Colonic mucosa (tissue), 4 donors: Measurements from ENCODE around the gene COG1. TPM values are rescaled to one million over a fixed set of nuclear protein-coding genes. Genes with fewer than 3 reads are reported as not detected.

Source experiments
- DNase-seq: peaks from one replicate; pipeline ENCODE4 v3.0.0-alpha.2; 2020
- H3K27ac ChIP-seq: fragments of 200-600 bp; one replicate; pipeline ENCODE4 v1.8.0; 2021
- H3K27me3 ChIP-seq: fragments of 200-600 bp; one replicate; pipeline ENCODE4 v1.8.0; 2021
- H3K36me3 ChIP-seq: fragments of 200-600 bp; one replicate; pipeline ENCODE4 v1.8.0; 2021
- H3K4me1 ChIP-seq: fragments of 200-600 bp; one replicate; pipeline ENCODE4 v1.8.0; 2021; ENCODE audit warnings: mild to moderate bottlenecking
- H3K4me3 ChIP-seq: fragments of 200-600 bp; one replicate; pipeline ENCODE4 v1.8.0; 2021
- H3K9ac ChIP-seq, 2 donors: one replicate each; pipeline ENCODE4 v1.7.0; 2013; ENCODE audit warnings: control low read depth in 2 of 2, low read depth in 2 of 2, low read length in 2 of 2
- H3K9me3 ChIP-seq: fragments of 200-600 bp; one replicate; pipeline ENCODE4 v1.8.0; 2021
- CTCF ChIP-seq: fragments of 200-600 bp; IDR thresholded peaks from one replicate; pipeline ENCODE4 v1.8.0; 2022; ENCODE audit warnings: antibody characterized with exemption, mild to moderate bottlenecking
- intact Hi-C: fragments of 100-400 bp; cut with DNase I; formaldehyde crosslinking; loops from one replicate; pipeline ENCODE4 v1.14.1; 2022
- total RNA-seq, 2 donors: library from RNA; stranded (reverse); fragmentation: NEBNext Ultra II Directional in 1 of 2; extraction: Animal tissue kit (Norgen Biotek cat#: 25700) in 1 of 2; gene quantifications; one replicate each; pipeline ENCODE4 v1.2.1, GENCODE V29; 2021
- donor health status: healthy.
- donor health status: DM: no; HTN: no; CAD: no.
- donor health status: DM: no; HTN: no; CAD: no.

COG1 gene
- total RNA-seq, 2 donors from 2014 or later, result 41.0 to 41.2 TPM

GRCh38 chr17:73175962-73176565 is 16.8 kb upstream of the COG1 start:
- no peak for DNase-seq
- Histone ChIP-seq H3K4me1 (no peaks in the 10 kb centered on the region), H3K9ac (no peak overlapping the region), H3K36me3 (no peaks in the 10 kb centered on the region), H3K27me3 (no peaks in the 10 kb centered on the region), H3K4me3 (no peak overlapping the region), H3K9me3 (no peaks in the 10 kb centered on the region), H3K27ac (no peak overlapping the region)
- intact Hi-C loops, result no loop called here
- TF ChIP-seq CTCF, result no peak

GRCh38 chr17:73179387-73179786 is 13.5 kb upstream of the COG1 start:
- Histone ChIP-seq H3K36me3 (no peaks in the 10 kb centered on the region), H3K4me3 (no peak overlapping the region), H3K9ac (no peak overlapping the region), H3K4me1 (no peaks in the 10 kb centered on the region), H3K27me3 (no peaks in the 10 kb centered on the region), H3K27ac (no peak overlapping the region), H3K9me3 (no peaks in the 10 kb centered on the region)
- no peak for TF ChIP-seq CTCF
- DNase-seq, result no peak
- intact Hi-C loops, result no loop called here

GRCh38 chr17:73179878-73180277 is 13.0 kb upstream of the COG1 start:
- no peak for DNase-seq
- Histone ChIP-seq H3K27ac (no peak overlapping the region), H3K4me1 (no peaks in the 10 kb centered on the region), H3K9me3 (no peaks in the 10 kb centered on the region), H3K27me3 (no peaks in the 10 kb centered on the region), H3K4me3 (no peak overlapping the region), H3K9ac (no peak overlapping the region), H3K36me3 (no peaks in the 10 kb centered on the region)
- intact Hi-C loops, result loop anchor here (10.0 kb wide), 2 partner anchors 195 to 615 kb away; no protein-coding TSS in a partner anchor
- TF ChIP-seq CTCF, result no peak

- no peak for TF ChIP-seq CTCF
- intact Hi-C loops, result loop anchor here (10.0 kb wide), 2 partner anchors 198 to 618 kb away; no protein-coding TSS in a partner anchor
- no peaks in the 10 kb centered on the region for H3K27me3 ChIP-seq
- no peaks in the 10 kb centered on the region for H3K9me3 ChIP-seq
- H3K36me3 ChIP-seq, result no peaks in the 10 kb centered on the region
- H3K27ac ChIP-seq, result no peak overlapping the region
- no peak for DNase-seq
- H3K4me1 ChIP-seq, result no peaks in the 10 kb centered on the region
- H3K4me3 ChIP-seq, result no peak overlapping the region
- H3K9ac ChIP-seq, result no peak overlapping the region
Observed at GRCh38 chr17:73182616-73183310, 10.1 kb upstream of the COG1 start.

- intact Hi-C loops, result loop anchor here (10.0 kb wide), 2 partner anchors 200 to 620 kb away; no protein-coding TSS in a partner anchor
- Histone ChIP-seq H3K4me1 (no peaks in the 10 kb centered on the region), H3K27me3 (no peaks in the 10 kb centered on the region), H3K27ac (no peak overlapping the region), H3K36me3 (no peaks in the 10 kb centered on the region), H3K9me3 (no peaks in the 10 kb centered on the region), H3K4me3 (no peak overlapping the region), H3K9ac (peak overlapping the region in 1 of 2 donors; percentile 12)
- DNase-seq, result no peak
- no peak for TF ChIP-seq CTCF
Observed at GRCh38 chr17:73184136-73184993, 8.5 kb upstream of the COG1 start.
